NB4 (cell line): ENCODE data around the gene EPHA6.

Source experiments
- DNase-seq: peaks from one replicate; pipeline ENCODE4 v3.0.0; 2010; ENCODE audit warnings: low read depth
- H3K4me3 ChIP-seq: one replicate; pipeline ENCODE4 v1.5.1; 2011; ENCODE audit warnings: mild to moderate bottlenecking, low read depth, low read length, moderate library complexity
- CTCF ChIP-seq: IDR thresholded peaks from one replicate; pipeline ENCODE4 v1.5.1; 2012; ENCODE audit warnings: low read depth, low read length
- MAX ChIP-seq: IDR thresholded peaks from 2 replicates; pipeline ENCODE4 v1.6.1; 2011; ENCODE audit warnings: low read depth, low read length
- MYC ChIP-seq: IDR thresholded peaks from 2 replicates; pipeline ENCODE4 v1.6.1; 2011; ENCODE audit warnings: low read depth, low read length
- POLR2A ChIP-seq: IDR thresholded peaks from 2 replicates; pipeline ENCODE4 v1.6.1; 2011; ENCODE audit warnings: mild to moderate bottlenecking; ENCODE audit not compliant: insufficient read length; ENCODE audit errors: extremely low read depth

Gene EPHA6

GRCh38 chr3:96991231-96991630 is 176.8 kb downstream of the EPHA6 start:
- TF ChIP-seq CTCF (no peak), POLR2A (no peak), MYC (no peak), MAX (no peak)

GRCh38 chr3:96991800-96992365 is 177.5 kb downstream of the EPHA6 start:
- no peak overlapping the region for H3K4me3 ChIP-seq
- TF ChIP-seq MYC: no peak
- no peak for TF ChIP-seq CTCF
- TF ChIP-seq MAX: no peak
- TF ChIP-seq POLR2A: no peak
- DNase-seq: no peak

More at GRCh38 chr3:96991231-96991630, 176.8 kb downstream of the EPHA6 start:
- H3K4me3 ChIP-seq: no peak overlapping the region
- no peak for DNase-seq

- no peak overlapping the region for H3K4me3 ChIP-seq
- TF ChIP-seq MAX (no peak), CTCF (no peak), POLR2A (no peak), MYC (no peak)
- no peak for DNase-seq
Observed at GRCh38 chr3:96994988-96995387, 180.6 kb downstream of the EPHA6 start.

GRCh38 chr3:96996009-96996408 is 181.6 kb downstream of the EPHA6 start:
- TF ChIP-seq MAX (no peak), MYC (no peak), POLR2A (no peak), CTCF (no peak)
- H3K4me3 ChIP-seq: no peak overlapping the region
- DNase-seq: peak; percentile 23

- no peak overlapping the region for H3K4me3 ChIP-seq
- no peak for TF ChIP-seq MAX
- no peak for TF ChIP-seq MYC
- TF ChIP-seq CTCF: no peak
- no peak for TF ChIP-seq POLR2A
- no peak for DNase-seq
Observed at GRCh38 chr3:97001611-97002010, 187.2 kb downstream of the EPHA6 start.
